CD4-positive, alpha-beta T cell treated with Interleukin-10 for 1 hour (primary cell): ENCODE measurements around the gene BRPF1.

ENCODE experiments used
- DNase-seq: peaks from one replicate; pipeline ENCODE4 v3.0.0-alpha.2; 2020

BRPF1 gene

GRCh38 chr3:9739181-9739580 is 7.6 kb downstream of the BRPF1 start:
- DNase-seq, result no peak

- no peak for DNase-seq
Observed at GRCh38 chr3:9742560-9742959, 11.0 kb downstream of the BRPF1 start.

- no peak for DNase-seq
Observed at GRCh38 chr3:9743548-9743947, 12.0 kb downstream of the BRPF1 start.

GRCh38 chr3:9744162-9744561 is 12.6 kb downstream of the BRPF1 start:
- DNase-seq, result no peak

- no peak for DNase-seq
Observed at GRCh38 chr3:9745521-9745920, 14.0 kb downstream of the BRPF1 start.

- no peak for DNase-seq
Observed at GRCh38 chr3:9746330-9746729, 14.8 kb downstream of the BRPF1 start.

- DNase-seq, result no peak
Observed at GRCh38 chr3:9747267-9747666, 15.7 kb downstream of the BRPF1 start.

- DNase-seq, result no peak
Observed at GRCh38 chr3:9748031-9748430, 16.5 kb downstream of the BRPF1 start.

GRCh38 chr3:9749296-9749644 is 17.7 kb downstream of the BRPF1 start:
- DNase-seq, result no peak

GRCh38 chr3:9749645-9750555 is 18.4 kb downstream of the BRPF1 start, which contains the start of gene OGG1:
OGG1 (plus strand) TSS chr3:9749952; CDS start chr3:9750287, 335 bp downstream.
- DNase-seq, result peak; percentile 96

- DNase-seq, result no peak
Observed at GRCh38 chr3:9750556-9751411, 19.2 kb downstream of the BRPF1 start.

GRCh38 chr3:9754678-9755077 is 23.1 kb downstream of the BRPF1 start:
- DNase-seq, result no peak

GRCh38 chr3:9757427-9757826 is 25.9 kb downstream of the BRPF1 start:
- no peak for DNase-seq

GRCh38 chr3:9760779-9761505 is 29.4 kb downstream of the BRPF1 start:
- no peak for DNase-seq

GRCh38 chr3:9761919-9762318 is 30.4 kb downstream of the BRPF1 start:
- DNase-seq, result no peak

- no peak for DNase-seq
Observed at GRCh38 chr3:9762871-9763270, 31.3 kb downstream of the BRPF1 start.

- no peak for DNase-seq
Observed at GRCh38 chr3:9765865-9766264, 34.3 kb downstream of the BRPF1 start.

- DNase-seq, result no peak
Observed at GRCh38 chr3:9767418-9767817, 35.9 kb downstream of the BRPF1 start.

- DNase-seq, result no peak
Observed at GRCh38 chr3:9768141-9768775, 36.7 kb downstream of the BRPF1 start.

- no peak for DNase-seq
Observed at GRCh38 chr3:9769012-9769411, 37.5 kb downstream of the BRPF1 start.

- peak; percentile 58 for DNase-seq
Observed at GRCh38 chr3:9769426-9770275, 38.1 kb downstream of the BRPF1 start, which contains the start of gene CAMK1. CAMK1 (minus strand) TSS chr3:9769947; CDS start chr3:9767749, 2,198 bp downstream.
